A549 (cell line): ENCODE data around the gene ANKRD2. TPM values are rescaled to one million over a fixed set of nuclear protein-coding genes. Genes with fewer than 3 reads are reported as not detected.

Experiments
- ATAC-seq, 2 experiments: fragments of 200-7000 bp in 1 of 2; fragments of >200 bp in 1 of 2; cut with Nextera tagmentation in 1 of 2; cut with Tn5 transposase in 1 of 2; 3 replicates each; pipeline versions ENCODE4 v1.8.0 to v1.9.1; 2018 to 2020; ENCODE audit warnings: mild to moderate bottlenecking in 1 of 2, moderate library complexity in 1 of 2
- CTCF ChIA-PET: fragments of 300-600 bp; sonication (Branson Sonifier 250); formaldehyde crosslinking; extraction: SDS; loops from one replicate; lab custom pipeline; 2021; ENCODE audit warnings: antibody characterized with exemption, inconsistent platforms; lab: Yijun Ruan, JAX
- POLR2A ChIA-PET: fragments of 350-600 bp; formaldehyde crosslinking; extraction: SDS; loops from one replicate; lab custom pipeline; 2021; ENCODE audit warnings: antibody characterized with exemption, inconsistent platforms; lab: Yijun Ruan, JAX
- DNase-seq, 2 experiments: peaks; one replicate each; pipeline versions ENCODE4 v3.0.0 to v3.0.0-alpha.2; 2011 to 2016; ENCODE audit warnings: low read depth in 1 of 2, low spot score in 1 of 2
- FAIRE-seq: peaks from 2 replicates; lab custom pipeline; 2011; peaks lifted over from hg19 to GRCh38; lab: Jason Lieb, UNC
- H3K27ac ChIP-seq, 2 experiments: fragments of >200 bp; sonication (Bioruptor Twin); formaldehyde crosslinking; 3 replicates each; pipeline ENCODE4 v1.5.1; 2016 to 2017
- H3K4me1 ChIP-seq: fragments of >200 bp; sonication (Bioruptor Twin); formaldehyde crosslinking; 3 replicates; pipeline ENCODE4 v1.6.1; 2016
- H3K4me2 ChIP-seq: fragments of >200 bp; sonication (Bioruptor Twin); formaldehyde crosslinking; 3 replicates; pipeline ENCODE4 v1.6.1; 2016
- H3K4me3 ChIP-seq: fragments of >200 bp; sonication (Bioruptor Twin); formaldehyde crosslinking; 3 replicates; pipeline ENCODE4 v1.5.1; 2016
- H3K9me3 ChIP-seq: fragments of >200 bp; sonication (Bioruptor Twin); formaldehyde crosslinking; 3 replicates; pipeline ENCODE4 v1.6.1; 2016
- CBX2 ChIP-seq: fragments of 200-600 bp; sonication (generic); IDR thresholded peaks from 2 replicates; pipeline ENCODE4 v1.6.1; 2016; ENCODE audit warnings: low read depth, mild to moderate bottlenecking, borderline replicate concordance
- CBX8 ChIP-seq: fragments of 200-600 bp; sonication (generic); IDR thresholded peaks from 2 replicates; pipeline ENCODE4 v1.6.1; 2016
- CEBPB ChIP-seq, 2 experiments: fragments of >200 bp in 1 of 2; sonication (Bioruptor Twin) in 1 of 2; formaldehyde crosslinking in 1 of 2; IDR thresholded peaks; 2 replicates each; pipeline ENCODE4 v1.6.1; 2012 to 2016
- CHD2 ChIP-seq: fragments of 150-350 bp; IDR thresholded peaks from 2 replicates; pipeline ENCODE4 v1.6.1; 2014; ENCODE audit warnings: low read length; ENCODE audit not compliant: partially characterized antibody
- CTCF ChIP-seq: fragments of >200 bp; sonication (Bioruptor Twin); formaldehyde crosslinking; IDR thresholded peaks from 3 replicates; pipeline ENCODE4 v1.5.1; 2016
- EP300 ChIP-seq, 2 experiments: fragments of >200 bp; sonication (Bioruptor Twin); formaldehyde crosslinking; IDR thresholded peaks; 2 replicates in 1 of 2; 3 replicates in 1 of 2; pipeline ENCODE4 v1.6.1; 2016 to 2017
- HMGXB4 ChIP-seq: fragments of 250-450 bp; sonication (Bioruptor Pico); IDR thresholded peaks from 2 replicates; pipeline ENCODE4 v1.5.0; 2021; ENCODE audit warnings: mild to moderate bottlenecking, moderate library complexity, borderline replicate concordance
- HOXB13 ChIP-seq: fragments of 250-450 bp; sonication (Bioruptor Pico); IDR thresholded peaks from 2 replicates; pipeline ENCODE4 v1.5.0; 2020; ENCODE audit warnings: low read depth, mild to moderate bottlenecking, moderate library complexity
- HOXB5 ChIP-seq: fragments of 250-450 bp; sonication (Bioruptor Pico); IDR thresholded peaks from 2 replicates; pipeline ENCODE4 v1.5.0; 2020; ENCODE audit warnings: mild to moderate bottlenecking, moderate library complexity
- JUNB ChIP-seq: fragments of >200 bp; sonication (Bioruptor Twin); formaldehyde crosslinking; IDR thresholded peaks from 2 replicates; pipeline ENCODE4 v1.6.1; 2016
- KDM1A ChIP-seq: fragments of 200-600 bp; sonication (generic); IDR thresholded peaks from 2 replicates; pipeline ENCODE4 v1.6.1; 2016; ENCODE audit warnings: low read depth, mild to moderate bottlenecking
- KDM5A ChIP-seq: fragments of 200-600 bp; sonication (generic); IDR thresholded peaks from 2 replicates; pipeline ENCODE4 v1.6.1; 2016; ENCODE audit warnings: antibody characterized with exemption, mild to moderate bottlenecking
- MAZ ChIP-seq: fragments of 150-350 bp; IDR thresholded peaks from 2 replicates; pipeline ENCODE4 v1.6.1; 2014; ENCODE audit warnings: antibody characterized with exemption, low read depth, low read length, borderline replicate concordance
- MYC ChIP-seq: IDR thresholded peaks from 2 replicates; pipeline ENCODE4 v1.6.1; 2012; ENCODE audit warnings: mild to moderate bottlenecking, inconsistent platforms, low read length, improper control_type of control experiment, borderline replicate concordance
- RAD21 ChIP-seq, 2 experiments: fragments of >200 bp in 1 of 2; sonication (Bioruptor Twin) in 1 of 2; formaldehyde crosslinking in 1 of 2; IDR thresholded peaks in 1 of 2; conservative IDR thresholded peaks in 1 of 2; 2 replicates in 1 of 2; 3 replicates in 1 of 2; pipeline ENCODE4 v1.6.1; 2012 to 2018; ENCODE audit warnings: inconsistent platforms in 1 of 2
- RARB ChIP-seq: fragments of 250-450 bp; sonication (Bioruptor Pico); IDR thresholded peaks from 2 replicates; pipeline ENCODE4 v1.8.0; 2021; ENCODE audit warnings: mild to moderate bottlenecking, moderate library complexity
- REST ChIP-seq: fragments of 200-600 bp; sonication (generic); IDR thresholded peaks from 2 replicates; pipeline ENCODE4 v1.6.1; 2016; ENCODE audit warnings: antibody characterized with exemption, mild to moderate bottlenecking, moderate library complexity
- RFX5 ChIP-seq: fragments of 450-650 bp; IDR thresholded peaks from 2 replicates; pipeline ENCODE4 v1.7.1; 2014; ENCODE audit warnings: antibody characterized with exemption, mild to moderate bottlenecking, moderate library complexity
- SMC3 ChIP-seq: fragments of >200 bp; sonication (Bioruptor Twin); formaldehyde crosslinking; IDR thresholded peaks from 3 replicates; pipeline ENCODE4 v1.6.1; 2018; ENCODE audit warnings: inconsistent platforms
- USF2 ChIP-seq: fragments of 450-650 bp; IDR thresholded peaks from 2 replicates; pipeline ENCODE4 v1.6.1; 2014; ENCODE audit warnings: antibody characterized with exemption
- WGBS: methylation state at CpG from one replicate; pipeline ENCODE4 v1.1.6; 2017; ENCODE audit errors: missing lambda C conversion rate; 5-methylcytosine and 5-hydroxymethylcytosine counted together
- polyA plus RNA-seq, 4 experiments: library from polyadenylated mRNA; depleted of rRNA in 3 of 4; stranded (reverse); fragments of >200 nt; fragmentation: RNase III in 1 of 4; extraction: RNeasy Plus Mini Kit Qiagen cat#74134 plus additional on column Dnase treatment in 1 of 4; gene quantifications; 2 replicates in 3 of 4; 3 replicates in 1 of 4; pipeline ENCODE4 v1.2.3, GENCODE V29; 2011 to 2017

ANKRD2 gene
- polyA plus RNA-seq, 2 of the 4 experiments (the other 2 are of a cell fraction): 1.5 to 4.7 TPM

GRCh38 chr10:97574374-97575126 is 2.0 kb downstream of the ANKRD2 start (continued):
- TF ChIP-seq USF2: no peak; the same call in 1 of the 2 replicates
- TF ChIP-seq CHD2: no peak
- TF ChIP-seq SMC3: peak; percentile 26; the same call in 1 of the 3 replicates
- peak in 1 of 2 experiments; percentile 35; a peak in 2 of 5 replicates for TF ChIP-seq RAD21 (conservative IDR thresholded peaks at IDR 0.05 in 1 of 2, IDR thresholded peaks at IDR 0.05 in 1 of 2)
- TF ChIP-seq EP300 (IDR thresholded peaks at IDR 0.05): peak; percentile 73 to 85; a peak in 2 of 5 replicates
- TF ChIP-seq REST: no peak
- TF ChIP-seq CTCF: no peak
- no peak for TF ChIP-seq CBX2
- TF ChIP-seq HOXB13 (CRISPR knock-in tag): peak; percentile 63; the same call in 1 of the 2 replicates
- TF ChIP-seq HOXB5 (CRISPR knock-in tag): no peak
- TF ChIP-seq RARB (CRISPR knock-in tag): 0 out of 2 replicates have a peak, but pooled peaks have one; percentile 37
- TF ChIP-seq, all 56 proteins: peak for 15

GRCh38 chr10:97575127-97575668 is 2.6 kb downstream of the ANKRD2 start:
- Histone ChIP-seq H3K4me2 (peak overlapping the region; percentile 72), H3K4me1 (peaks cover 63% of the 10 kb centered on the region), H3K27ac (peak overlapping the region; percentile 91 to 93), H3K4me3 (no peak overlapping the region), H3K9me3 (no peaks in the 10 kb centered on the region)
- peak; percentile 54 to 60 for ATAC-seq
- POLR2A ChIA-PET: interaction anchor here (0.8 to 2.1 kb wide), 7 partner anchors 9 to 149 kb away, joined by 3 to 9 read pairs (median 5); partner anchors contain the start of genes AVPI1 and HOGA1
- WGBS: 66% methylated on average over 6 of the region's 6 CpGs
- CTCF ChIA-PET: interaction anchor here (0.6 to 33.8 kb wide), 10 partner anchors 18 to 156 kb away, joined by 3 to 1048 read pairs (median 4); partner anchors contain the start of genes C10orf62 and HOGA1
- DNase-seq: peak in 1 of 2 experiments; percentile 76
- FAIRE-seq: no peak
- TF ChIP-seq HMGXB4 (CRISPR knock-in tag) (no peak), RFX5 (no peak; the same call in 1 of the 2 replicates), MAZ (no peak), KDM5A (no peak), HOXB13 (CRISPR knock-in tag) (peak; percentile 37; the same call in 1 of the 2 replicates), KDM1A (no peak), CEBPB (IDR thresholded peaks at IDR 0.05) (no peak), HOXB5 (CRISPR knock-in tag) (peak; percentile 41; the same call in 1 of the 2 replicates), JUNB (no peak), MYC (no peak), CBX8 (no peak), REST (no peak)
